AG09319 (cell line): Measurements from ENCODE around the gene PNMA6E.

Experiments used
- DNase-seq: peaks from one replicate; pipeline ENCODE4 v3.0.0-alpha.2; 2010; ENCODE audit warnings: low read depth; ENCODE audit errors: extremely low read depth
- CTCF ChIP-seq: IDR thresholded peaks from 2 replicates; pipeline ENCODE4 v1.5.1; 2011; ENCODE audit warnings: low read depth, mild to moderate bottlenecking, inconsistent platforms, low read length, moderate library complexity

PNMA6E gene

GRCh38 chrX:153446950-153447580 lies 45.9 kb upstream of the PNMA6E start:
- TF ChIP-seq CTCF, result no peak
- DNase-seq, result no peak

GRCh38 chrX:153446636-153446936 lies 45.4 kb upstream of the PNMA6E start:
- DNase-seq, result no peak

GRCh38 chrX:153445856-153446635 lies 44.9 kb upstream of the PNMA6E start, which contains the start of gene TREX2:
Gene TREX2, minus strand, starts transcription at chrX:153446056. Its CDS starts 626 bp downstream, at chrX:153445430.
- no peak for DNase-seq
- TF ChIP-seq CTCF, result no peak

More at GRCh38 chrX:153446636-153446936, 45.4 kb upstream of the PNMA6E start:
- no peak for TF ChIP-seq CTCF

- no peak for TF ChIP-seq CTCF
Observed at GRCh38 chrX:153445106-153445855, 44.1 kb upstream of the PNMA6E start.

GRCh38 chrX:153444333-153445011 lies 43.3 kb upstream of the PNMA6E start:
- no peak for TF ChIP-seq CTCF
- DNase-seq, result no peak

More at GRCh38 chrX:153445106-153445855, 44.1 kb upstream of the PNMA6E start:
- no peak for DNase-seq

- no peak for TF ChIP-seq CTCF
- no peak for DNase-seq
Observed at GRCh38 chrX:153443476-153444332, 42.6 kb upstream of the PNMA6E start.
